22Rv1 (cell line): ENCODE measurements around the gene GCGR.

ENCODE experiments used
- CTCF ChIP-seq: fragments of 450-650 bp; IDR thresholded peaks from 2 replicates; pipeline ENCODE4 v1.5.1; 2017; ENCODE audit warnings: mild to moderate bottlenecking
- ZFX ChIP-seq: fragments of 450-650 bp; IDR thresholded peaks from 2 replicates; pipeline ENCODE4 v1.6.1; 2017; ENCODE audit warnings: antibody characterized with exemption, borderline replicate concordance

- TF ChIP-seq CTCF (no peak), ZFX (no peak)
Observed at GRCh38 chr17:81844887-81845286, 40.9 kb downstream of the GCGR start.
